SKM-1 treated with dmso at 0.1 percent for 144 hours (cell line): Measurements from ENCODE around the gene LDB2.

ENCODE experiments used
- DNase-seq: peaks from one replicate; lab custom pipeline; 2025; ENCODE audit not compliant: unreplicated experiment; lab: John Stamatoyannopoulos, UW

The LDB2 gene

GRCh38 chr4:16760617-16761363 lies 137.7 kb downstream of the LDB2 start:
- no peak for DNase-seq

GRCh38 chr4:16759931-16760582 lies 138.4 kb downstream of the LDB2 start:
- no peak for DNase-seq

GRCh38 chr4:16758816-16759215 lies 139.6 kb downstream of the LDB2 start:
- DNase-seq, result no peak

GRCh38 chr4:16758255-16758654 lies 140.2 kb downstream of the LDB2 start:
- no peak for DNase-seq

GRCh38 chr4:16757080-16757521 lies 141.3 kb downstream of the LDB2 start:
- DNase-seq, result no peak

GRCh38 chr4:16754104-16754503 lies 144.3 kb downstream of the LDB2 start:
- no peak for DNase-seq

- DNase-seq, result no peak
These were observed 146.3 kb downstream of the LDB2 start for GRCh38 chr4:16752150-16752549.

GRCh38 chr4:16750882-16751642 lies 147.4 kb downstream of the LDB2 start:
- DNase-seq, result no peak

- no peak for DNase-seq
These were observed 148.2 kb downstream of the LDB2 start for GRCh38 chr4:16750216-16750615.

- DNase-seq, result no peak
These were observed 152.6 kb downstream of the LDB2 start for GRCh38 chr4:16745887-16746286.

- DNase-seq, result no peak
These were observed 153.3 kb downstream of the LDB2 start for GRCh38 chr4:16745009-16745635.

GRCh38 chr4:16741287-16741686 lies 157.2 kb downstream of the LDB2 start:
- DNase-seq, result no peak

GRCh38 chr4:16739997-16740624 lies 158.3 kb downstream of the LDB2 start:
- DNase-seq, result no peak

GRCh38 chr4:16738558-16738957 lies 159.9 kb downstream of the LDB2 start:
- DNase-seq, result no peak

- no peak for DNase-seq
These were observed 164.9 kb downstream of the LDB2 start for GRCh38 chr4:16733509-16733908.

- no peak for DNase-seq
These were observed 165.7 kb downstream of the LDB2 start for GRCh38 chr4:16732741-16733140.

GRCh38 chr4:16731776-16732380 lies 166.6 kb downstream of the LDB2 start:
- no peak for DNase-seq

- no peak for DNase-seq
These were observed 167.8 kb downstream of the LDB2 start for GRCh38 chr4:16730522-16731205.

GRCh38 chr4:16729336-16729735 lies 169.1 kb downstream of the LDB2 start:
- no peak for DNase-seq

GRCh38 chr4:16728849-16729248 lies 169.6 kb downstream of the LDB2 start:
- no peak for DNase-seq
